OCI-LY7 (cell line): ENCODE measurements around the gene TRMT61A. TPM values are rescaled to one million over a fixed set of nuclear protein-coding genes. Genes with fewer than 3 reads are reported as not detected.

Source experiments
- BruUV-seq: library from RNA; stranded (reverse); fragments of 400-500 nt; replicated peaks from 2 replicates; lab custom pipeline; 2021; lab: Mats Ljungman, UMichigan
- CTCF ChIA-PET: fragments of 300-600 bp; sonication (Branson Sonifier 250); formaldehyde crosslinking; loops from one replicate; lab custom pipeline; 2022; ENCODE audit warnings: antibody characterized with exemption; ENCODE audit not compliant: unreplicated experiment; lab: Charles Lee
- POLR2A ChIA-PET: fragments of 300-600 bp; sonication (Branson Sonifier 250); formaldehyde crosslinking; loops from one replicate; lab custom pipeline; 2022; ENCODE audit warnings: antibody characterized with exemption; lab: Charles Lee
- DNase-seq: peaks from one replicate; pipeline ENCODE4 v3.0.0-alpha.2; 2015; ENCODE audit warnings: low spot score
- H2AFZ ChIP-seq: fragments of 200-600 bp; sonication (generic), shearing (Covaris generic); 2 replicates; pipeline ENCODE4 v1.6.1; 2014; ENCODE audit warnings: mild to moderate bottlenecking, antibody characterized with exemption, low read length, moderate library complexity
- H3K27ac ChIP-seq: fragments of 200-600 bp; sonication (generic); 2 replicates; pipeline ENCODE4 v1.5.1; 2014; ENCODE audit warnings: mixed run types, low read depth, mild to moderate bottlenecking, moderate library complexity, low read length, inconsistent platforms; ENCODE audit not compliant: poor library complexity, severe bottlenecking
- H3K36me3 ChIP-seq: fragments of 200-600 bp; sonication (generic); 2 replicates; pipeline ENCODE4 v1.6.1; 2014; ENCODE audit warnings: mild to moderate bottlenecking, antibody characterized with exemption, low read length, moderate library complexity, mixed read lengths; ENCODE audit not compliant: insufficient read depth
- H3K4me1 ChIP-seq: fragments of 200-600 bp; sonication (generic); 2 replicates; pipeline ENCODE4 v1.5.1; 2014; ENCODE audit warnings: mild to moderate bottlenecking, low read length; ENCODE audit not compliant: insufficient read depth, poor library complexity, severe bottlenecking
- H3K4me2 ChIP-seq: fragments of 200-600 bp; sonication (generic); 2 replicates; pipeline ENCODE4 v1.6.1; 2014; ENCODE audit warnings: mild to moderate bottlenecking, low read length
- H3K4me3 ChIP-seq: fragments of 200-600 bp; sonication (generic); 2 replicates; pipeline ENCODE4 v1.5.1; 2014; ENCODE audit warnings: mild to moderate bottlenecking, low read depth, low read length; ENCODE audit not compliant: poor library complexity, severe bottlenecking
- H3K79me2 ChIP-seq: fragments of 200-600 bp; sonication (generic); 2 replicates; pipeline ENCODE4 v1.6.1; 2016; ENCODE audit warnings: low read depth, mild to moderate bottlenecking, low read length, moderate library complexity, mixed read lengths; ENCODE audit not compliant: insufficient read depth
- H3K9me2 ChIP-seq: fragments of 200-600 bp; sonication (generic); 2 replicates; pipeline ENCODE4 v1.6.1; 2016; ENCODE audit warnings: mild to moderate bottlenecking, low read length, mixed read lengths; ENCODE audit not compliant: insufficient read depth
- H3K9me3 ChIP-seq: fragments of 200-600 bp; sonication (generic); 2 replicates; pipeline ENCODE4 v1.6.1; 2014; ENCODE audit warnings: mild to moderate bottlenecking, mixed run types, low read length, mixed read lengths
- H4K20me1 ChIP-seq: fragments of 200-600 bp; sonication (generic); 2 replicates; pipeline ENCODE4 v1.6.1; 2014; ENCODE audit warnings: mild to moderate bottlenecking, antibody characterized with exemption, low read length, moderate library complexity, mixed read lengths; ENCODE audit not compliant: insufficient read depth
- EZH2phosphoT487 ChIP-seq: fragments of 200-600 bp; sonication (generic); IDR thresholded peaks from 2 replicates; pipeline ENCODE4 v1.6.1; 2018; ENCODE audit warnings: low read depth, borderline replicate concordance, mild to moderate bottlenecking, mixed run types, antibody characterized with exemption, low read length, moderate library complexity, mixed read lengths
- intact Hi-C: fragments of 100-400 bp; cut with micrococcal nuclease; formaldehyde crosslinking; loops from one replicate; pipeline ENCODE4 v1.10.0; 2022; ENCODE audit not compliant: unreplicated experiment
- total RNA-seq, 2 experiments: library from RNA; depleted of rRNA in 1 of 2; stranded (reverse); fragments of >200 nt in 1 of 2; shearing (Covaris generic) in 1 of 2; gene quantifications; 2 replicates each; pipeline ENCODE4 v1.2.3, GENCODE V29; 2014 to 2022
- TF ChIP-seq, protein P1 (sequence below): fragments of 200-600 bp; sonication (generic); conservative IDR thresholded peaks from 2 replicates; pipeline ENCODE4 v1.5.1; 2014; ENCODE audit warnings: mild to moderate bottlenecking, antibody characterized with exemption, low read length, moderate library complexity, mixed read lengths

The TRMT61A gene
- total RNA-seq, 2 experiments from 2014 or later: 13.1 to 17.1 TPM

DNA sequence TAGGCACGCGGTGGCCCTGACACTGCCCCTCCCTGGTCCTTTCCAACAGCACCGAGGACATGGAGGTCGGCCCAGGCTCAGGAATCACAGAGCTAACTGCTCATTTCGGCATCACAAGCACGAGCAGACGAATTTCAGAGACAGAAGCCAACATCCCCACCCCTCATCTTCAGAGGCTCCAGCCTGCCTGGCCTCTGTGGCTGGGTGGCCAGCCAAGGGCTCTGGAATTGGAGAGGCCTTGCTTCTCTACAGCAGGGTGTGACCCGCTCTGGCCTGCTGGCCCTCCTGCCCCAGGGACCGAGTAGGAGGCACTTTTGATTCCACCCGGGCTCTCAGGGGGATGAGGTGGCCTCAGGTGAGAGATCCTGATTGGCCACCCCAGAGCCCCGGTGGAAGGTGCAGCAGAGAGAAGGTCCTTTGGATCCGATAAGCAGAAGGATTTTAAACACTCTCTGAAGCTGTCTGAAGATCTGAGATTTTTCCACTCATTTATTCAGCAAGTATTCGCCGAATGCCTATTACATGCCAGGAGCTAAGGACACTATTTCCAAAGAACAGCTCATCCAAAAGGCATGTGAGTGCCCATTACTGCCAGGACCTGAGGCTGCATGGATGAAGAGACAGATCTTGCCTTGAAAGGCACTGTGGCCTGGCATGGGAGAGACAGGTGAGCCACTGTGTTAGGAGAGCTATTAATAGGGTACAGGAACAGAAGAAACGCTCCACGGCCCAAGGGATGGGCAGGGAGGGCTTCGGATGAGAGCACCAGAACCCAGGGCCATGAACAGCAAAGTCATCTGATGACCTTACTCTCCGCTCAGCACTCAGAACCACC, 23.2 kb downstream of the TRMT61A start:
- H3K4me3 ChIP-seq: no peak overlapping the region
- TF ChIP-seq, protein P1, sequence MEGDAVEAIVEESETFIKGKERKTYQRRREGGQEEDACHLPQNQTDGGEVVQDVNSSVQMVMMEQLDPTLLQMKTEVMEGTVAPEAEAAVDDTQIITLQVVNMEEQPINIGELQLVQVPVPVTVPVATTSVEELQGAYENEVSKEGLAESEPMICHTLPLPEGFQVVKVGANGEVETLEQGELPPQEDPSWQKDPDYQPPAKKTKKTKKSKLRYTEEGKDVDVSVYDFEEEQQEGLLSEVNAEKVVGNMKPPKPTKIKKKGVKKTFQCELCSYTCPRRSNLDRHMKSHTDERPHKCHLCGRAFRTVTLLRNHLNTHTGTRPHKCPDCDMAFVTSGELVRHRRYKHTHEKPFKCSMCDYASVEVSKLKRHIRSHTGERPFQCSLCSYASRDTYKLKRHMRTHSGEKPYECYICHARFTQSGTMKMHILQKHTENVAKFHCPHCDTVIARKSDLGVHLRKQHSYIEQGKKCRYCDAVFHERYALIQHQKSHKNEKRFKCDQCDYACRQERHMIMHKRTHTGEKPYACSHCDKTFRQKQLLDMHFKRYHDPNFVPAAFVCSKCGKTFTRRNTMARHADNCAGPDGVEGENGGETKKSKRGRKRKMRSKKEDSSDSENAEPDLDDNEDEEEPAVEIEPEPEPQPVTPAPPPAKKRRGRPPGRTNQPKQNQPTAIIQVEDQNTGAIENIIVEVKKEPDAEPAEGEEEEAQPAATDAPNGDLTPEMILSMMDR: no peak
- POLR2A ChIA-PET: no interaction called here

DNA sequence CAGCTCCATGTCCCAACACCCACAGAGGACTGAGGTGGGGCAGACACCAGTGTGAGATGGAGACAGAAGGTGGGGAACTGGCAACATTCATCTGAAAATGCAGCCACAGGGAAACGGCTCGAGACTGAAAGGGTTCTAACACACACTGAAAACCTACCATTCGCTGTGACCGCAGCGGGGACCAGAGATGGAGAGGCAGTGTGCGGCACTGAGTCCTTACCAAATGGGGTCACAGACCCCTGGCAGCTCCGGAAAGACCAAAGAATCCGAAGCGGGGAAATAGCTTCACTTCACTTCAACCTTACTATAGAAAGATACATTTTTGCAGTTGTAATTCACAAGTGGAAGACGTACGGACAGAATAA, 23.8 kb downstream of the TRMT61A start:
- POLR2A ChIA-PET: interaction anchor here (0.5 kb wide), 1 partner anchor 1966 kb away, joined by 3 read pairs; no protein-coding TSS in a partner anchor
- no peak overlapping the region for H3K27ac ChIP-seq
- CTCF ChIA-PET: interaction anchor here (0.5 kb wide), 1 partner anchor 1096 kb away, joined by 5 read pairs; no protein-coding TSS in a partner anchor
- no peak for DNase-seq
- no peaks in the 10 kb centered on the region for H3K9me3 ChIP-seq
- H2AFZ ChIP-seq: no peak overlapping the region
- H3K9me2 ChIP-seq: no peaks in the 10 kb centered on the region
- no peak overlapping the region for H3K4me2 ChIP-seq
- H4K20me1 ChIP-seq: peaks cover 4% of the 10 kb centered on the region; the same call in 1 of the 2 replicates
- TF ChIP-seq, protein P1: no peak
- TF ChIP-seq EZH2phosphoT487: no peak
- no TSS peak for BruUV-seq
- peaks cover 15% of the 10 kb centered on the region for H3K79me2 ChIP-seq
- H3K4me1 ChIP-seq: no peaks in the 10 kb centered on the region
- peaks cover 11% of the 10 kb centered on the region; the same call in 1 of the 2 replicates for H3K36me3 ChIP-seq
- intact Hi-C loops: no loop called here
- H3K4me3 ChIP-seq: no peak overlapping the region

More for the DNA sequence above, 23.2 kb downstream of the TRMT61A start:
- no TSS peak for BruUV-seq
- no peaks in the 10 kb centered on the region for H3K4me1 ChIP-seq
- H3K27ac ChIP-seq: no peak overlapping the region
- H3K4me2 ChIP-seq: no peak overlapping the region
- no peaks in the 10 kb centered on the region for H3K9me2 ChIP-seq
- intact Hi-C loops: no loop called here
- CTCF ChIA-PET: interaction anchor here (0.5 kb wide), 1 partner anchor 1096 kb away, joined by 5 read pairs; no protein-coding TSS in a partner anchor
- no peaks in the 10 kb centered on the region for H3K9me3 ChIP-seq
- no peak for DNase-seq
- H3K79me2 ChIP-seq: peaks cover 9% of the 10 kb centered on the region
- H3K36me3 ChIP-seq: peaks cover 8% of the 10 kb centered on the region; the same call in 1 of the 2 replicates
- no peak overlapping the region for H2AFZ ChIP-seq
- H4K20me1 ChIP-seq: peaks cover 3% of the 10 kb centered on the region; the same call in 1 of the 2 replicates
